HepG2 (cell line): ENCODE measurements around the gene PARD3. TPM values are rescaled to one million over a fixed set of nuclear protein-coding genes. Genes with fewer than 3 reads are reported as not detected.

Experiments used
- ATAC-seq: fragments of 200-7000 bp; cut with Tn5 transposase; 3 replicates; pipeline ENCODE4 v1.9.1; 2020; ENCODE audit warnings: mild to moderate bottlenecking, moderate library complexity
- BruUV-seq: library from RNA; stranded (reverse); fragments of 400-500 nt; replicated peaks from 2 replicates; lab custom pipeline; 2021; lab: Mats Ljungman, UMichigan
- CTCF ChIA-PET: fragments of 300-600 bp; formaldehyde crosslinking; extraction: SDS; loops from one replicate; lab custom pipeline; 2021; ENCODE audit warnings: low total read pairs, inconsistent platforms, low intra/inter-chr PET ratio; lab: Yijun Ruan, JAX
- POLR2A ChIA-PET: fragments of 350-600 bp; sonication (Branson Sonifier 250); formaldehyde crosslinking; loops from one replicate; lab custom pipeline; 2020; ENCODE audit warnings: antibody characterized with exemption, inconsistent platforms; lab: Yijun Ruan, JAX
- DNase-seq: peaks from one replicate; pipeline ENCODE4 v3.0.0-alpha.2; 2015; ENCODE audit warnings: low spot score
- FAIRE-seq: peaks from 3 replicates; lab custom pipeline; 2011; peaks lifted over from hg19 to GRCh38; lab: Jason Lieb, UNC
- H2AFZ ChIP-seq: one replicate; pipeline ENCODE4 v1.6.1; 2011; ENCODE audit warnings: low read length, inconsistent platforms
- H3K27ac ChIP-seq: fragments of 300-600 bp; 3 replicates; pipeline ENCODE4 v1.8.0; 2011; ENCODE audit warnings: mixed run types, mild to moderate bottlenecking, mixed read lengths, low read length, inconsistent platforms; ENCODE audit not compliant: insufficient read depth; ENCODE audit errors: extremely low read length
- H3K27me3 ChIP-seq, 2 experiments: fragments of 200-600 bp in 1 of 2; 2 replicates in 1 of 2; 3 replicates in 1 of 2; pipeline versions ENCODE4 v1.6.0 to v1.8.0; 2011; ENCODE audit warnings: low read length in 2 of 2, mild to moderate bottlenecking in 2 of 2, moderate library complexity in 2 of 2, inconsistent platforms in 1 of 2; ENCODE audit not compliant: insufficient read depth in 2 of 2, control insufficient read depth in 1 of 2
- H3K36me3 ChIP-seq, 2 experiments: fragments of 200-600 bp in 1 of 2; replicated peaks in 1 of 2; 2 replicates in 1 of 2; 3 replicates in 1 of 2; pipeline versions ENCODE4 v1.5.1 to v1.8.0; 2011; ENCODE audit warnings: low read length in 2 of 2, inconsistent platforms in 1 of 2; ENCODE audit not compliant: insufficient read depth in 2 of 2, control insufficient read depth in 1 of 2
- H3K4me1 ChIP-seq: 2 replicates; pipeline ENCODE4 v1.5.1; 2012; ENCODE audit warnings: low read length, inconsistent platforms; ENCODE audit not compliant: insufficient read depth
- H3K4me2 ChIP-seq: 2 replicates; pipeline ENCODE4 v1.6.0; 2011; ENCODE audit warnings: low read depth, low read length, inconsistent platforms
- H3K4me3 ChIP-seq, 3 experiments: fragments of 200-600 bp in 1 of 3; sonication (generic), shearing (Covaris generic) in 1 of 3; replicated peaks in 1 of 3; 2 replicates each; pipeline ENCODE4 v1.5.1; 2011 to 2016; ENCODE audit warnings: low read length in 3 of 3, inconsistent platforms in 2 of 3, low read depth in 2 of 3, mild to moderate bottlenecking in 2 of 3, control low read depth in 1 of 3, mixed read lengths in 1 of 3; ENCODE audit not compliant: insufficient read depth in 1 of 3
- H3K79me2 ChIP-seq: one replicate; pipeline ENCODE4 v1.6.1; 2011; ENCODE audit warnings: low read length, inconsistent platforms; ENCODE audit not compliant: insufficient read depth
- H3K9ac ChIP-seq: 2 replicates; pipeline ENCODE4 v1.6.0; 2011; ENCODE audit warnings: mild to moderate bottlenecking, low read depth, low read length, inconsistent platforms; ENCODE audit not compliant: insufficient read depth
- H3K9me3 ChIP-seq: 2 replicates; pipeline ENCODE4 v1.5.1; 2012; ENCODE audit warnings: mild to moderate bottlenecking, low read length
- H4K20me1 ChIP-seq: 2 replicates; pipeline ENCODE4 v1.6.0; 2011; ENCODE audit warnings: inconsistent platforms, mild to moderate bottlenecking, low read length, moderate library complexity; ENCODE audit not compliant: insufficient read depth
- WGBS: methylation state at CpG from one replicate; pipeline ENCODE4 v1.1.6; 2017; ENCODE audit warnings: low lambda C conversion rate; 5-methylcytosine and 5-hydroxymethylcytosine counted together
- in situ Hi-C: cut with HindIII; loops from 2 replicates; pipeline ENCODE4 v1.10.0; 2017; ENCODE audit warnings: low pct_unique_long_range_greater_than_20kb; ENCODE audit not compliant: extremely low pct_ligation_motif_present
- intact Hi-C: fragments of 100-400 bp; cut with micrococcal nuclease; formaldehyde crosslinking; loops from one replicate; pipeline ENCODE4 v1.10.0; 2022; ENCODE audit not compliant: unreplicated experiment
- polyA plus RNA-seq, 8 experiments: library from polyadenylated mRNA; depleted of rRNA in 3 of 8; stranded (reverse) in 7 of 8; unstranded in 1 of 8; fragments of >200 nt; fragmentation: Illumina TruSeq in 4 of 8; extraction: Trizol in 4 of 8; gene quantifications; 2 replicates each; pipeline versions ENCODE4 v1.2.1 to v1.2.3, GENCODE V29; 2011 to 2016; ENCODE audit warnings: low read depth in 4 of 8, missing spikeins in 1 of 8, mixed read lengths in 1 of 8; ENCODE audit not compliant: insufficient read depth in 1 of 8
- total RNA-seq, 5 experiments: library from RNA; depleted of rRNA; stranded (reverse); fragments of >200 nt; fragmentation: Illumina TruSeq; extraction: Trizol; gene quantifications; 2 replicates each; pipeline ENCODE4 v1.2.3, GENCODE V29; 2016; ENCODE audit warnings: low read depth in 1 of 5
- TF ChIP-seq, protein P1 (sequence below): IDR thresholded peaks from 2 replicates; pipeline ENCODE4 v1.6.1; 2012; ENCODE audit warnings: low read length, improper control_type of control experiment
- TF ChIP-seq, protein P2 (sequence below), 2 experiments: sonication (generic) in 1 of 2; formaldehyde crosslinking in 1 of 2; IDR thresholded peaks; 2 replicates each; pipeline versions ENCODE4 v1.4.0 to v1.6.1; 2016 to 2020; ENCODE audit warnings: borderline replicate concordance in 1 of 2, low read depth in 1 of 2, mild to moderate bottlenecking in 1 of 2, missing genetic modification reagents in 1 of 2

PARD3 gene
- total and polyA plus RNA-seq, 2 of the 13 experiments (the other 11 are each of a cell fraction or from before 2014, with no cell fraction given): 40.9 to 60.0 TPM

DNA sequence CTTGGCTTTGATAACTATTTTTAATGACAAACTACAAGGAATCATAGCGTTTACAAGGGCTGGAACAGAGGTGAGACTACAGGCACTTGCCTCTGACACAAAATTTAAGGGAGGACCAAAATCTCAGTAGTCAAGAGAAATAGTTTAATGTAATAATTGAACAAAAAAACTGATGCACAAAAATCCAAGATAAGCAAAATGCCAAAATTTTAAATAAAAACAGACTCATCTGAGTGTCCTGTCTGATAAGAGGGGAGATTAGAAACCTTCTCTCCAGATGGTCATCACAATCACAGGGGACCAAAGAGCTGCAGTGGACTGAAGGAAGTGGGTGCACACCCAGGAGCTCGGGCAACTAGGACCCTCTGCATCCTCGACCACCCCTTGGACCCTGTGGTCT is 70.5 kb downstream of the PARD3 start:
- CTCF ChIA-PET: no interaction called here
- no peaks in the 10 kb centered on the region for H3K36me3 ChIP-seq
- H2AFZ ChIP-seq: no peak overlapping the region
- intact Hi-C loops: no loop called here
- TF ChIP-seq, protein P1, sequence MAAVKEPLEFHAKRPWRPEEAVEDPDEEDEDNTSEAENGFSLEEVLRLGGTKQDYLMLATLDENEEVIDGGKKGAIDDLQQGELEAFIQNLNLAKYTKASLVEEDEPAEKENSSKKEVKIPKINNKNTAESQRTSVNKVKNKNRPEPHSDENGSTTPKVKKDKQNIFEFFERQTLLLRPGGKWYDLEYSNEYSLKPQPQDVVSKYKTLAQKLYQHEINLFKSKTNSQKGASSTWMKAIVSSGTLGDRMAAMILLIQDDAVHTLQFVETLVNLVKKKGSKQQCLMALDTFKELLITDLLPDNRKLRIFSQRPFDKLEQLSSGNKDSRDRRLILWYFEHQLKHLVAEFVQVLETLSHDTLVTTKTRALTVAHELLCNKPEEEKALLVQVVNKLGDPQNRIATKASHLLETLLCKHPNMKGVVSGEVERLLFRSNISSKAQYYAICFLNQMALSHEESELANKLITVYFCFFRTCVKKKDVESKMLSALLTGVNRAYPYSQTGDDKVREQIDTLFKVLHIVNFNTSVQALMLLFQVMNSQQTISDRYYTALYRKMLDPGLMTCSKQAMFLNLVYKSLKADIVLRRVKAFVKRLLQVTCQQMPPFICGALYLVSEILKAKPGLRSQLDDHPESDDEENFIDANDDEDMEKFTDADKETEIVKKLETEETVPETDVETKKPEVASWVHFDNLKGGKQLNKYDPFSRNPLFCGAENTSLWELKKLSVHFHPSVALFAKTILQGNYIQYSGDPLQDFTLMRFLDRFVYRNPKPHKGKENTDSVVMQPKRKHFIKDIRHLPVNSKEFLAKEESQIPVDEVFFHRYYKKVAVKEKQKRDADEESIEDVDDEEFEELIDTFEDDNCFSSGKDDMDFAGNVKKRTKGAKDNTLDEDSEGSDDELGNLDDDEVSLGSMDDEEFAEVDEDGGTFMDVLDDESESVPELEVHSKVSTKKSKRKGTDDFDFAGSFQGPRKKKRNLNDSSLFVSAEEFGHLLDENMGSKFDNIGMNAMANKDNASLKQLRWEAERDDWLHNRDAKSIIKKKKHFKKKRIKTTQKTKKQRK: no peak
- TF ChIP-seq, protein P2, sequence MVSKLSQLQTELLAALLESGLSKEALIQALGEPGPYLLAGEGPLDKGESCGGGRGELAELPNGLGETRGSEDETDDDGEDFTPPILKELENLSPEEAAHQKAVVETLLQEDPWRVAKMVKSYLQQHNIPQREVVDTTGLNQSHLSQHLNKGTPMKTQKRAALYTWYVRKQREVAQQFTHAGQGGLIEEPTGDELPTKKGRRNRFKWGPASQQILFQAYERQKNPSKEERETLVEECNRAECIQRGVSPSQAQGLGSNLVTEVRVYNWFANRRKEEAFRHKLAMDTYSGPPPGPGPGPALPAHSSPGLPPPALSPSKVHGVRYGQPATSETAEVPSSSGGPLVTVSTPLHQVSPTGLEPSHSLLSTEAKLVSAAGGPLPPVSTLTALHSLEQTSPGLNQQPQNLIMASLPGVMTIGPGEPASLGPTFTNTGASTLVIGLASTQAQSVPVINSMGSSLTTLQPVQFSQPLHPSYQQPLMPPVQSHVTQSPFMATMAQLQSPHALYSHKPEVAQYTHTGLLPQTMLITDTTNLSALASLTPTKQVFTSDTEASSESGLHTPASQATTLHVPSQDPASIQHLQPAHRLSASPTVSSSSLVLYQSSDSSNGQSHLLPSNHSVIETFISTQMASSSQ (IDR thresholded peaks at IDR 0.05; ENCODE audit: low read depth): no peak
- TF ChIP-seq, protein P2 (CRISPR knock-in tag; IDR thresholded peaks at IDR 0.05; ENCODE audit: borderline replicate concordance): no peak
- TF ChIP-seq, all 625 proteins: peak for 0
- in situ Hi-C loops: no loop called here
- FAIRE-seq: no peak
- Histone ChIP-seq H3K9ac (no peak overlapping the region), H3K27me3 (no peaks in the 10 kb centered on the region), H3K27ac (no peak overlapping the region), H3K9me3 (no peaks in the 10 kb centered on the region), H3K4me3 (no peak overlapping the region), H3K79me2 (peaks cover 84% of the 10 kb centered on the region), H4K20me1 (peaks cover 16% of the 10 kb centered on the region), H3K4me2 (no peak overlapping the region), H3K4me1 (peaks cover 63% of the 10 kb centered on the region)
- no TSS peak for BruUV-seq
- no peak for DNase-seq
- ATAC-seq: no peak
- POLR2A ChIA-PET: no interaction called here
- 98% methylated on average over 3 of the region's 3 CpGs for WGBS
